Adipose tissue (tissue), 3 donors: ENCODE measurements around the gene CDH8. TPM values are rescaled to one million over a fixed set of nuclear protein-coding genes. Genes with fewer than 3 reads are reported as not detected.

ENCODE experiments used
- H3K27ac ChIP-seq: one replicate; pipeline ENCODE4 v1.5.1; 2013; ENCODE audit warnings: low read depth, low read length
- WGBS, 3 donors: extraction: QIAGEN DNeasy Blood & Tissue Kit; methylation state at CpG; one replicate each; pipeline ENCODE4 v1.1.7; 2013; 5-methylcytosine and 5-hydroxymethylcytosine counted together
- polyA plus RNA-seq, 3 donors: library from polyadenylated mRNA; stranded (reverse); fragments of 200-250 nt; gene quantifications; one replicate each; pipeline ENCODE4 v1.2.3, GENCODE V29; 2013
- donor health status: healthy with polysubstance abuse.
- donor health status: Bipolar disorder and iron deficiency.
- donor health status: healthy.

Gene CDH8
- polyA plus RNA-seq, 3 donors, result not detected

GRCh38 chr16:62035115-62036092, 834 bp downstream of the CDH8 start:
- WGBS, 3 donors, result 1 to 2% (median 1%) methylated on average over 62 to 65 of the region's 65 CpGs
- H3K27ac ChIP-seq, result no peak overlapping the region

GRCh38 chr16:62034231-62035114, 1.8 kb downstream of the CDH8 start:
- WGBS, 3 donors, result 3 to 4% (median 4%) methylated on average over 32 of the region's 32 CpGs
- H3K27ac ChIP-seq, result no peak overlapping the region

GRCh38 chr16:62033065-62033464, 3.2 kb downstream of the CDH8 start:
- 26 to 62% (median 52%) methylated on average over 1 of the region's 1 CpG for WGBS, 3 donors
- H3K27ac ChIP-seq, result no peak overlapping the region

GRCh38 chr16:62029947-62030346, 6.3 kb downstream of the CDH8 start:
- H3K27ac ChIP-seq, result no peak overlapping the region
- 64 to 82% (median 75%) methylated on average over 3 of the region's 3 CpGs for WGBS, 3 donors

- WGBS, 3 donors, result 59 to 77% (median 65%) methylated on average over 3 of the region's 3 CpGs
- no peak overlapping the region for H3K27ac ChIP-seq
Measured at GRCh38 chr16:62022688-62023087, 13.6 kb downstream of the CDH8 start.

- WGBS, 3 donors, result 31 to 49% (median 33%) methylated on average over 11 of the region's 11 CpGs
- no peak overlapping the region for H3K27ac ChIP-seq
Measured at GRCh38 chr16:62021161-62021581, 15.1 kb downstream of the CDH8 start.

GRCh38 chr16:62020681-62021080, 15.6 kb downstream of the CDH8 start:
- H3K27ac ChIP-seq, result no peak overlapping the region
- WGBS, 3 donors, result 53 to 59% (median 57%) methylated on average over 6 of the region's 6 CpGs

- WGBS, 3 donors, result 67 to 77% (median 76%) methylated on average over 1 of the region's 1 CpG
- H3K27ac ChIP-seq, result no peak overlapping the region
Measured at GRCh38 chr16:62019851-62020250, 16.4 kb downstream of the CDH8 start.

GRCh38 chr16:62018301-62019060, 17.8 kb downstream of the CDH8 start:
- H3K27ac ChIP-seq, result no peak overlapping the region
- 73 to 91% (median 85%) methylated on average over 15 of the region's 15 CpGs for WGBS, 3 donors

GRCh38 chr16:62014319-62014923, 21.8 kb downstream of the CDH8 start:
- H3K27ac ChIP-seq, result no peak overlapping the region
- WGBS, 3 donors, result 72 to 88% (median 76%) methylated on average over 8 of the region's 8 CpGs

- 60 to 78% (median 75%) methylated on average over 4 of the region's 4 CpGs for WGBS, 3 donors
- H3K27ac ChIP-seq, result no peak overlapping the region
Measured at GRCh38 chr16:62010186-62010585, 26.1 kb downstream of the CDH8 start.

GRCh38 chr16:61998460-61998859, 37.8 kb downstream of the CDH8 start:
- 76 to 87% (median 85%) methylated on average over 2 of the region's 2 CpGs for WGBS, 3 donors
- no peak overlapping the region for H3K27ac ChIP-seq

- no peak overlapping the region for H3K27ac ChIP-seq
- WGBS, 3 donors, result 36 to 71% (median 54%) methylated on average over 3 of the region's 3 CpGs
Measured at GRCh38 chr16:61993108-61993507, 43.1 kb downstream of the CDH8 start.

GRCh38 chr16:61987474-61988012, 48.7 kb downstream of the CDH8 start:
- WGBS, 3 donors, result 71 to 85% (median 84%) methylated on average over 6 of the region's 6 CpGs

GRCh38 chr16:61969077-61969382, 67.2 kb downstream of the CDH8 start:
- H3K27ac ChIP-seq, result no peak overlapping the region
- WGBS, 3 donors, result 53 to 67% (median 58%) methylated on average over 4 of the region's 4 CpGs

More at GRCh38 chr16:61987474-61988012, 48.7 kb downstream of the CDH8 start:
- H3K27ac ChIP-seq, result no peak overlapping the region

GRCh38 chr16:61968242-61969076, 67.8 kb downstream of the CDH8 start:
- WGBS, 3 donors, result 33 to 51% (median 50%) methylated on average over 7 of the region's 7 CpGs
- no peak overlapping the region for H3K27ac ChIP-seq
